HCT116 (cell line): ENCODE data around the gene C4orf50.

Experiments used
- EZH2phosphoT487 ChIP-seq: fragments of 200-600 bp; IDR thresholded peaks from 2 replicates; pipeline ENCODE4 v1.6.1; 2018; ENCODE audit warnings: antibody characterized with exemption, borderline replicate concordance
- POLR2A ChIP-seq: IDR thresholded peaks from 2 replicates; pipeline ENCODE4 v1.7.0; 2011; ENCODE audit warnings: borderline replicate concordance; ENCODE audit not compliant: insufficient read depth, insufficient read length; ENCODE audit errors: extremely low read depth
- POLR2AphosphoS5 ChIP-seq: IDR thresholded peaks from 2 replicates; pipeline ENCODE4 v1.6.1; 2011; ENCODE audit warnings: mild to moderate bottlenecking, low read depth, low read length, moderate library complexity
- TF ChIP-seq, protein P1 (sequence below), 3 experiments: fragments of 200-600 bp in 1 of 3; sonication (generic) in 1 of 3; IDR thresholded peaks in 2 of 3; conservative IDR thresholded peaks in 1 of 3; 2 replicates each; pipeline ENCODE4 v1.5.1; 2012 to 2017; ENCODE audit warnings: low read depth in 2 of 3, low read length in 2 of 3, antibody characterized with exemption in 1 of 3, borderline replicate concordance in 1 of 3, control low read depth in 1 of 3, mild to moderate bottlenecking in 1 of 3, mixed read lengths in 1 of 3, mixed run types in 1 of 3, moderate library complexity in 1 of 3; ENCODE audit not compliant: insufficient read depth in 1 of 3
- TF ChIP-seq, protein P2 (sequence below): IDR thresholded peaks from 2 replicates; pipeline ENCODE4 v1.6.1; 2012; ENCODE audit warnings: low read depth

DNA sequence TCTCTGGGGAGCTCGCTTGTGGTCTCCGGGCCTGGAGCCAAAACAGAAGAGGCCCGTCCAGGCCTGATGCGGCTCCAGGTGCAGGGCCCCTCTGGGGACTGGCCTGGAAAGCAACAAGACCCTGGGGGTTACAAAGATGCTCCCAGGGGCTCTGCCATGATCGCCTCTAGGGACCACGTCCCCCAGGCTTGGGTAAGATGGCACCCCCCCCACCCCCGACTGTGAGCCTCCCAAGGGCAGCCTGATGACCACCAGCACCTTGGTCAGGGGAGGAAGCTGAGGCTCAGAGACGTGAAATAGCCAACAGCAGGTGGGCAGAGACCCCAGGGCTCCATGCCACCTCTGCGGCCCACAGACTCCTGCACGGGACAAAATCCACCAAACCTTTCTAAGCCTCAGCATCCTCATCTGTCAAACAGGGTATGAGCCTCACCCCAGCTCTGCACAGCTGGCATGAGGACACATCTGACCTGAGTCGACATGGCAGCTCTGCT, 25.4 kb downstream of the C4orf50 start:
- TF ChIP-seq EZH2phosphoT487 (no peak), POLR2AphosphoS5 (no peak), POLR2A (no peak)
- TF ChIP-seq, protein P1, sequence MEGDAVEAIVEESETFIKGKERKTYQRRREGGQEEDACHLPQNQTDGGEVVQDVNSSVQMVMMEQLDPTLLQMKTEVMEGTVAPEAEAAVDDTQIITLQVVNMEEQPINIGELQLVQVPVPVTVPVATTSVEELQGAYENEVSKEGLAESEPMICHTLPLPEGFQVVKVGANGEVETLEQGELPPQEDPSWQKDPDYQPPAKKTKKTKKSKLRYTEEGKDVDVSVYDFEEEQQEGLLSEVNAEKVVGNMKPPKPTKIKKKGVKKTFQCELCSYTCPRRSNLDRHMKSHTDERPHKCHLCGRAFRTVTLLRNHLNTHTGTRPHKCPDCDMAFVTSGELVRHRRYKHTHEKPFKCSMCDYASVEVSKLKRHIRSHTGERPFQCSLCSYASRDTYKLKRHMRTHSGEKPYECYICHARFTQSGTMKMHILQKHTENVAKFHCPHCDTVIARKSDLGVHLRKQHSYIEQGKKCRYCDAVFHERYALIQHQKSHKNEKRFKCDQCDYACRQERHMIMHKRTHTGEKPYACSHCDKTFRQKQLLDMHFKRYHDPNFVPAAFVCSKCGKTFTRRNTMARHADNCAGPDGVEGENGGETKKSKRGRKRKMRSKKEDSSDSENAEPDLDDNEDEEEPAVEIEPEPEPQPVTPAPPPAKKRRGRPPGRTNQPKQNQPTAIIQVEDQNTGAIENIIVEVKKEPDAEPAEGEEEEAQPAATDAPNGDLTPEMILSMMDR (IDR thresholded peaks at IDR 0.05 in 2 of 3, conservative IDR thresholded peaks at IDR 0.05 in 1 of 3; ENCODE audit: borderline replicate concordance in 1 of 3, insufficient read depth in 1 of 3, low read depth in 2 of 3, low read length in 2 of 3), result no peak
- TF ChIP-seq, protein P2, sequence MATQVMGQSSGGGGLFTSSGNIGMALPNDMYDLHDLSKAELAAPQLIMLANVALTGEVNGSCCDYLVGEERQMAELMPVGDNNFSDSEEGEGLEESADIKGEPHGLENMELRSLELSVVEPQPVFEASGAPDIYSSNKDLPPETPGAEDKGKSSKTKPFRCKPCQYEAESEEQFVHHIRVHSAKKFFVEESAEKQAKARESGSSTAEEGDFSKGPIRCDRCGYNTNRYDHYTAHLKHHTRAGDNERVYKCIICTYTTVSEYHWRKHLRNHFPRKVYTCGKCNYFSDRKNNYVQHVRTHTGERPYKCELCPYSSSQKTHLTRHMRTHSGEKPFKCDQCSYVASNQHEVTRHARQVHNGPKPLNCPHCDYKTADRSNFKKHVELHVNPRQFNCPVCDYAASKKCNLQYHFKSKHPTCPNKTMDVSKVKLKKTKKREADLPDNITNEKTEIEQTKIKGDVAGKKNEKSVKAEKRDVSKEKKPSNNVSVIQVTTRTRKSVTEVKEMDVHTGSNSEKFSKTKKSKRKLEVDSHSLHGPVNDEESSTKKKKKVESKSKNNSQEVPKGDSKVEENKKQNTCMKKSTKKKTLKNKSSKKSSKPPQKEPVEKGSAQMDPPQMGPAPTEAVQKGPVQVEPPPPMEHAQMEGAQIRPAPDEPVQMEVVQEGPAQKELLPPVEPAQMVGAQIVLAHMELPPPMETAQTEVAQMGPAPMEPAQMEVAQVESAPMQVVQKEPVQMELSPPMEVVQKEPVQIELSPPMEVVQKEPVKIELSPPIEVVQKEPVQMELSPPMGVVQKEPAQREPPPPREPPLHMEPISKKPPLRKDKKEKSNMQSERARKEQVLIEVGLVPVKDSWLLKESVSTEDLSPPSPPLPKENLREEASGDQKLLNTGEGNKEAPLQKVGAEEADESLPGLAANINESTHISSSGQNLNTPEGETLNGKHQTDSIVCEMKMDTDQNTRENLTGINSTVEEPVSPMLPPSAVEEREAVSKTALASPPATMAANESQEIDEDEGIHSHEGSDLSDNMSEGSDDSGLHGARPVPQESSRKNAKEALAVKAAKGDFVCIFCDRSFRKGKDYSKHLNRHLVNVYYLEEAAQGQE, result no peak
